Testis (tissue), 3 donors: ENCODE results near the gene METTL16. TPM values are rescaled to one million over a fixed set of nuclear protein-coding genes. Genes with fewer than 3 reads are reported as not detected.

Experiments used
- DNase-seq: peaks from one replicate; pipeline ENCODE4 v3.0.0-alpha.2; 2019
- H3K27ac ChIP-seq, 2 donors: fragments of 200-600 bp; sonication (generic); one replicate each; pipeline ENCODE4 v1.5.1; 2019
- H3K27me3 ChIP-seq: fragments of 200-600 bp; sonication (generic); one replicate; pipeline ENCODE4 v1.5.1; 2019
- H3K36me3 ChIP-seq: fragments of 200-600 bp; sonication (generic); one replicate; pipeline ENCODE4 v1.5.1; 2017; ENCODE audit warnings: low read depth; ENCODE audit errors: missing control alignments
- H3K4me1 ChIP-seq: fragments of 200-600 bp; sonication (generic); one replicate; pipeline ENCODE4 v1.5.1; 2019
- H3K4me3 ChIP-seq, 2 donors: fragments of 200-600 bp; sonication (generic); one replicate each; pipeline ENCODE4 v1.5.1; 2017 to 2019
- H3K9me3 ChIP-seq: fragments of 200-600 bp; sonication (generic); one replicate; pipeline ENCODE4 v1.5.1; 2017
- CTCF ChIP-seq, 3 experiments: fragments of 450-650 bp in 2 of 3; fragments of 200-600 bp in 1 of 3; sonication (generic) in 1 of 3; IDR thresholded peaks; one replicate each; pipeline ENCODE4 v1.5.1; 2016 to 2019; ENCODE audit warnings: antibody characterized with exemption in 3 of 3, mild to moderate bottlenecking in 2 of 3, moderate library complexity in 1 of 3
- POLR2A ChIP-seq: fragments of 450-650 bp; IDR thresholded peaks from one replicate; pipeline ENCODE4 v1.6.1; 2017; ENCODE audit warnings: antibody characterized with exemption, mild to moderate bottlenecking, moderate library complexity
- WGBS, 2 donors: methylation state at CpG; one replicate each; pipeline ENCODE4 v1.1.5; 2018; 5-methylcytosine and 5-hydroxymethylcytosine counted together
- intact Hi-C: fragments of 100-400 bp; cut with DNase I; formaldehyde crosslinking; loops from one replicate; pipeline ENCODE4 v1.15.1; 2023; ENCODE audit warnings: low total_unique reads
- polyA plus RNA-seq: library from polyadenylated mRNA; stranded (reverse); fragments of 350-450 nt; fragmentation: Illumina TruSeq; extraction: RNeasy Lipid Tissue Mini Kit (QIAGEN cat#74804); gene quantifications from one replicate; pipeline ENCODE4 v1.2.3, GENCODE V29; 2014; ENCODE audit warnings: low read depth, low replicate concordance; ENCODE audit not compliant: insufficient read depth
- total RNA-seq, 2 donors: library from RNA; depleted of rRNA; stranded (reverse); fragments of >200 nt; gene quantifications; one replicate each; pipeline ENCODE4 v1.2.3, GENCODE V29; 2016

METTL16 gene
- total and polyA plus RNA-seq, 3 donors from 2014 or later = 23.1 to 53.6 (median 42.7) TPM

DNA sequence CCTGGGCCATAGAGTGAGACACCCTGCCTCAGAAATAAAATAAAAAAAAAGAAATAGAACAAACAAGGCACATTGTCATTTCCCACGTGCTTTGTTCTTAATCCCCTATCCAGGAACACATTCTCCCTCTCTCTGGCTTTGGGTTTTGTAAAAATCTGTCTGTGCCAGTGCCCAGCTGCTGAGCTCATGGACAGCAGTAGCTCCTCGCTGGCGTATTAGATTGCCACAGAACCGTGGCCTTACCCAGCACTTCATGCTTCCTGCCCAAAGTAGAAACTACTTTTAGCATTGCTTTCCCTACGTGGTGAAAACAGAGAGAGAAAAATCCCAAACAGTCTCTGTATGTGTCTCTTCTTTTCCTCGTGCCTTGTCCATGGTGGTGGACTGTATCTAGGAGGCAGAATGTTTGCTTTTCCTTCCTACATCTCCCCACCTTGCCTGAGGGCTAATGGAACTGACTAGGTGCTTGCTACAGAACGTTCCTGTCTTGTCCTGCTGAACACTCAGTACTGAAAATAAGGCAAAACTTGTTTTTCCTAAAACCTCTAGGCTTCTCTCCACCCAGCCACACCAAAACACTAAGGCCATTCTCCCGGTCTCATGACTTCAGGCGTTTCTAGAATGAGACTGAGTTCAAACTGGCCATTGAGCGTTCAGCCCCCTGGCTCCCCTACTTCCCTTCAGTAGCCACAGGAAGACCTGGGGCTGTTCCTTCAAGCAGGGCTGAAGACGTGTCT is 137.0 kb downstream of the METTL16 start:
- TF ChIP-seq CTCF (IDR thresholded peaks at IDR 0.05) (no peak), POLR2A (no peak)
- H3K4me1 ChIP-seq = no peaks in the 10 kb centered on the region
- H3K36me3 ChIP-seq = no peaks in the 10 kb centered on the region
- H3K27me3 ChIP-seq = no peaks in the 10 kb centered on the region
- H3K27ac ChIP-seq = no peak overlapping the region
- no peak overlapping the region for H3K4me3 ChIP-seq
- H3K9me3 ChIP-seq = no peaks in the 10 kb centered on the region
- WGBS, 2 donors = 77 to 82% methylated on average over 11 of the region's 11 CpGs
- DNase-seq = no peak
- intact Hi-C loops = no loop called here

DNA sequence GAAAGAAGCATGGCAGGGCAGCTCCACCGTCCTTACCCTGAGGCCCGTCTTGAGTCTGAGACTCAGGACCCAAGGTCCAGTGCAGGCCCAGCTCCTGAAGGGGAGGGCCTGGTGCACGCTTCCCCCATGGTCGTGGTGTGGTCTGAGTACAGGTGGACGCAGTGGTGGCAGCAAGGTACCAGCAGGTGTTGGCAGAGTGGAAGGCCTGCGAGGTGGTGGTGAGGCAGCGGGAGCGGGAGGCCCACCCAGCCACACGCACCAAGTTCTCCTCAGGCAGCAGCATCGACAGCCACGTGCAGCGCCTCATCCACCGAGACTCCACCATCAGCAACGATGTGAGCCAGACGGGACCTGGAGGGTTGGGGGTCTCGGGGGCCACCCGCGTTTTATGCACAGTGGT is 138.5 kb downstream of the METTL16 start:
- H3K27ac ChIP-seq = no peak overlapping the region
- no peaks in the 10 kb centered on the region for H3K36me3 ChIP-seq
- no peaks in the 10 kb centered on the region for H3K27me3 ChIP-seq
- no peak for TF ChIP-seq CTCF (IDR thresholded peaks at IDR 0.05)
- TF ChIP-seq POLR2A = no peak
- H3K4me1 ChIP-seq = no peaks in the 10 kb centered on the region
- intact Hi-C loops = no loop called here
- H3K4me3 ChIP-seq = no peak overlapping the region
- H3K9me3 ChIP-seq = no peaks in the 10 kb centered on the region
- 93 to 96% methylated on average over 9 to 16 of the region's 18 CpGs for WGBS, 2 donors
- DNase-seq = no peak

GRCh38 chr17:2372681-2373080 is 139.0 kb downstream of the METTL16 start:
- WGBS, 2 donors = 90 to 96% methylated on average over 5 to 16 of the region's 16 CpGs
- intact Hi-C loops = no loop called here
- H3K4me3 ChIP-seq = no peak overlapping the region
- H3K27ac ChIP-seq = no peak overlapping the region
- no peaks in the 10 kb centered on the region for H3K36me3 ChIP-seq
- H3K27me3 ChIP-seq = no peaks in the 10 kb centered on the region
- H3K9me3 ChIP-seq = no peaks in the 10 kb centered on the region
- no peak for TF ChIP-seq POLR2A
- no peak for TF ChIP-seq CTCF (IDR thresholded peaks at IDR 0.05)
- no peak for DNase-seq
- no peaks in the 10 kb centered on the region for H3K4me1 ChIP-seq

DNA sequence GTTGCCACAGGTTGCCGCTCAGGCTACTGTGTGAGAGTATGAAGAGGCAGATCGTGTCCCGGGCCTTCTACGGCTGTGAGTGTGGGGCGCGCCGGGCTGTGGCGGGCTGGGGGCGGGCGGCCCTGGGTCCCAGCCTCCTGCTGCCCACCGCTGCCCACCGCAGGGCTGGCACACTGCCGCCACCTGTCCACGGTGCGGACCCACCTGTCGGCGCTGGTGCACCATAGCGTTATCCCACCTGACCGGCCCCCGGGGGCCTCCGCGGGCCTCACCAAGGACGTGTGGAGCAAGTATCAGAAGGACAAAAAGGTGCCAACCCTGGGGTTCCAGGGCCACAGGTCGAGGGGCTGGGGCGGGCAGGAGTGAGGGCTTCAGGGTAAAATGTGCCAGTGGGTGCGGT is 139.5 kb downstream of the METTL16 start:
- intact Hi-C loops = no loop called here
- DNase-seq = no peak
- 86 to 93% methylated on average over 3 to 24 of the region's 26 CpGs for WGBS, 2 donors

More for the DNA sequence above, 139.5 kb downstream of the METTL16 start:
- TF ChIP-seq POLR2A (no peak), CTCF (IDR thresholded peaks at IDR 0.05) (no peak)
- Histone ChIP-seq H3K36me3 (no peaks in the 10 kb centered on the region), H3K27ac (no peak overlapping the region), H3K4me1 (no peaks in the 10 kb centered on the region), H3K27me3 (no peaks in the 10 kb centered on the region), H3K4me3 (no peak overlapping the region), H3K9me3 (no peaks in the 10 kb centered on the region)
